ENCODE measurements around the gene NDUFS8. TPM values are rescaled to one million over a fixed set of nuclear protein-coding genes. Genes with fewer than 3 reads are reported as not detected.

The NDUFS8 gene
- polyA plus RNA-seq, 3 donors = 62.9 to 141 (median 114) TPM

- Mint-ChIP-seq H3K4me1 (peaks cover 13% of the 10 kb centered on the region), H3K9me3 (no peaks in the 10 kb centered on the region), H3K4me3 (no peak overlapping the region), H3K36me3 (peaks cover 67 to 82% of the 10 kb centered on the region in 2 donors), H3K27ac (peak overlapping the region in 2 of 7 donors; percentile 20 to 23), H3K27me3 (ENCODE audit: low read depth in 3 of 3) (peaks cover 0 to 1% (median 0%) of the 10 kb centered on the region in 3 donors)
- Histone ChIP-seq H3K27me3 (ENCODE audit: control insufficient read depth in 2 of 2, insufficient read depth in 2 of 2, low read length in 2 of 2) (no peaks in the 10 kb centered on the region), H4K20me1 (ENCODE audit: insufficient read depth, low read length) (peaks cover 29% of the 10 kb centered on the region), H3K79me2 (ENCODE audit: insufficient read depth, low read length) (no peaks in the 10 kb centered on the region), H3K27ac (ENCODE audit: low read depth in 1 of 2, low read length in 2 of 2) (peak overlapping the region in 1 of 2 donors; percentile 26), H3K9ac (ENCODE audit: insufficient read depth, low read length, poor library complexity, severe bottlenecking) (no peak overlapping the region), H2AFZ (ENCODE audit: insufficient read depth, low read depth, low read length, poor library complexity, severe bottlenecking) (no peak overlapping the region), H3K4me1 (ENCODE audit: control insufficient read depth in 1 of 2, insufficient read depth in 2 of 2, low read length in 2 of 2) (peaks cover 7 to 8% of the 10 kb centered on the region in 2 donors), H3K36me3 (replicated peaks in 1 of 2; ENCODE audit: control insufficient read depth in 1 of 2, insufficient read depth in 2 of 2, low read length in 2 of 2) (peaks cover 74 to 82% of the 10 kb centered on the region in 2 donors), H3K9me3 (replicated peaks in 1 of 2; ENCODE audit: control insufficient read depth in 1 of 2, insufficient read depth in 1 of 2, low read length in 2 of 2) (no peaks in the 10 kb centered on the region), H3K4me2 (replicated peaks; ENCODE audit: extremely low read depth, low read length, poor library complexity, severe bottlenecking) (no peak overlapping the region), H3K4me3 (replicated peaks in 1 of 3; ENCODE audit: low read depth in 2 of 3, low read length in 3 of 3) (no peak overlapping the region)
- intact Hi-C loops (cut with micrococcal nuclease) = no loop called here
- 86% methylated on average over 5 of the region's 5 CpGs for WGBS (ENCODE audit: insufficient coverage)
- no peak for TF ChIP-seq CTCF (IDR thresholded peaks at IDR 0.05)
- no peak for DNase-seq
Observed at GRCh38 chr11:68025047-68025446, 5.4 kb upstream of the NDUFS8 start.

- Histone ChIP-seq H3K36me3 (replicated peaks in 1 of 2; ENCODE audit: control insufficient read depth in 1 of 2, insufficient read depth in 2 of 2, low read length in 2 of 2) (peaks cover 62 to 67% of the 10 kb centered on the region in 2 donors), H3K9ac (ENCODE audit: insufficient read depth, low read length, poor library complexity, severe bottlenecking) (no peak overlapping the region), H3K27me3 (ENCODE audit: control insufficient read depth in 2 of 2, insufficient read depth in 2 of 2, low read length in 2 of 2) (no peaks in the 10 kb centered on the region), H3K4me1 (ENCODE audit: control insufficient read depth in 1 of 2, insufficient read depth in 2 of 2, low read length in 2 of 2) (peaks cover 16 to 17% of the 10 kb centered on the region in 2 donors), H3K4me2 (replicated peaks; ENCODE audit: extremely low read depth, low read length, poor library complexity, severe bottlenecking) (no peak overlapping the region), H3K27ac (ENCODE audit: low read depth in 1 of 2, low read length in 2 of 2) (no peak overlapping the region), H2AFZ (ENCODE audit: insufficient read depth, low read depth, low read length, poor library complexity, severe bottlenecking) (no peak overlapping the region), H3K4me3 (replicated peaks in 1 of 3; ENCODE audit: low read depth in 2 of 3, low read length in 3 of 3) (no peak overlapping the region), H4K20me1 (ENCODE audit: insufficient read depth, low read length) (peaks cover 29% of the 10 kb centered on the region), H3K9me3 (replicated peaks in 1 of 2; ENCODE audit: control insufficient read depth in 1 of 2, insufficient read depth in 1 of 2, low read length in 2 of 2) (no peaks in the 10 kb centered on the region), H3K79me2 (ENCODE audit: insufficient read depth, low read length) (peaks cover 9% of the 10 kb centered on the region)
- peaks cover 0 to 1% (median 0%) of the 10 kb centered on the region in 3 donors for H3K27me3 Mint-ChIP-seq (ENCODE audit: low read depth in 3 of 3)
- H3K4me3 Mint-ChIP-seq = no peak overlapping the region
- peak overlapping the region in 4 of 7 donors; percentile 5 to 69 (median 57) for H3K27ac Mint-ChIP-seq
- intact Hi-C loops (cut with micrococcal nuclease) = no loop called here
- no peak for DNase-seq
- H3K36me3 Mint-ChIP-seq = peaks cover 56 to 67% of the 10 kb centered on the region in 2 donors
- no peak for TF ChIP-seq CTCF (IDR thresholded peaks at IDR 0.05)
- H3K9me3 Mint-ChIP-seq = no peaks in the 10 kb centered on the region
- H3K4me1 Mint-ChIP-seq = peaks cover 22% of the 10 kb centered on the region
- WGBS (ENCODE audit: insufficient coverage) = 96% methylated on average over 15 of the region's 18 CpGs
Observed at GRCh38 chr11:68026391-68027105, 3.9 kb upstream of the NDUFS8 start.
